ENCODE results near the gene UNC5C.

DNA sequence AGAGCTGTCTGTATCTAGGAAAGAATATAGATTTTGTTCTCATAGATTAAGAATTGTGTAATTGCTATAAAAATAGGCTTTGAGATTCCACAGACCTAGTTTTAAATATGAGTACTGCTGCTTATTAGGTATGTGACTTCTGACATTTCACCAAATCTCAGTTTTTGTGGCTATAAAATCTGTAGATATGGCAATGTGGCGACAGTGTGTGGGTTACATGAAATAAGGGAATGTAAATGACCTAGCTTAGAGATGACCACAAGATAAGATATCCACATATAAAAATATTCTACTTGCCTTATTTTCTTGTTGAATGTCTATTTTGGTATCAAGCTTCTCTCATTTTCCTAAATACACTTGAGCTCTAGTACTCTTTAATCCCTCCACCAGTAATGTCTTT is 193.8 kb downstream of the UNC5C start:
- TF ChIP-seq, protein P1, sequence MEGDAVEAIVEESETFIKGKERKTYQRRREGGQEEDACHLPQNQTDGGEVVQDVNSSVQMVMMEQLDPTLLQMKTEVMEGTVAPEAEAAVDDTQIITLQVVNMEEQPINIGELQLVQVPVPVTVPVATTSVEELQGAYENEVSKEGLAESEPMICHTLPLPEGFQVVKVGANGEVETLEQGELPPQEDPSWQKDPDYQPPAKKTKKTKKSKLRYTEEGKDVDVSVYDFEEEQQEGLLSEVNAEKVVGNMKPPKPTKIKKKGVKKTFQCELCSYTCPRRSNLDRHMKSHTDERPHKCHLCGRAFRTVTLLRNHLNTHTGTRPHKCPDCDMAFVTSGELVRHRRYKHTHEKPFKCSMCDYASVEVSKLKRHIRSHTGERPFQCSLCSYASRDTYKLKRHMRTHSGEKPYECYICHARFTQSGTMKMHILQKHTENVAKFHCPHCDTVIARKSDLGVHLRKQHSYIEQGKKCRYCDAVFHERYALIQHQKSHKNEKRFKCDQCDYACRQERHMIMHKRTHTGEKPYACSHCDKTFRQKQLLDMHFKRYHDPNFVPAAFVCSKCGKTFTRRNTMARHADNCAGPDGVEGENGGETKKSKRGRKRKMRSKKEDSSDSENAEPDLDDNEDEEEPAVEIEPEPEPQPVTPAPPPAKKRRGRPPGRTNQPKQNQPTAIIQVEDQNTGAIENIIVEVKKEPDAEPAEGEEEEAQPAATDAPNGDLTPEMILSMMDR (IDR thresholded peaks at IDR 0.05), result no peak
- TF ChIP-seq POLR2A (IDR thresholded peaks at IDR 0.05), result no peak
